Measurements from ENCODE around the gene PIEZO2.

Gene PIEZO2

GRCh38 chr18:11019295-11020105 is 129.9 kb downstream of the PIEZO2 start:
- no peak overlapping the region for H3K27ac ChIP-seq
- no peak for TF ChIP-seq CTCF (conservative IDR thresholded peaks at IDR 0.05)
- no peak for TF ChIP-seq ZFX (IDR thresholded peaks at IDR 0.05)

- no peak overlapping the region for H3K27ac ChIP-seq
- TF ChIP-seq CTCF (conservative IDR thresholded peaks at IDR 0.05) = no peak
- no peak for TF ChIP-seq ZFX (IDR thresholded peaks at IDR 0.05)
These were observed 139.5 kb downstream of the PIEZO2 start for GRCh38 chr18:11009869-11010268.

GRCh38 chr18:11009147-11009546 is 140.2 kb downstream of the PIEZO2 start:
- TF ChIP-seq CTCF (conservative IDR thresholded peaks at IDR 0.05) = no peak
- TF ChIP-seq ZFX (IDR thresholded peaks at IDR 0.05) = no peak
- no peak overlapping the region for H3K27ac ChIP-seq

- H3K27ac ChIP-seq = no peak overlapping the region
- TF ChIP-seq CTCF (conservative IDR thresholded peaks at IDR 0.05) (no peak), ZFX (IDR thresholded peaks at IDR 0.05) (no peak)
These were observed 140.9 kb downstream of the PIEZO2 start for GRCh38 chr18:11008505-11008904.

- no peak overlapping the region for H3K27ac ChIP-seq
- TF ChIP-seq ZFX (IDR thresholded peaks at IDR 0.05) (no peak), CTCF (conservative IDR thresholded peaks at IDR 0.05) (no peak)
These were observed 143.8 kb downstream of the PIEZO2 start for GRCh38 chr18:11005528-11005927.

- TF ChIP-seq CTCF (conservative IDR thresholded peaks at IDR 0.05) (no peak), ZFX (IDR thresholded peaks at IDR 0.05) (no peak)
These were observed 144.4 kb downstream of the PIEZO2 start for GRCh38 chr18:11004951-11005350.

GRCh38 chr18:11004294-11004693 is 145.1 kb downstream of the PIEZO2 start:
- TF ChIP-seq ZFX (IDR thresholded peaks at IDR 0.05) = no peak

More at GRCh38 chr18:11004951-11005350, 144.4 kb downstream of the PIEZO2 start:
- H3K27ac ChIP-seq = no peak overlapping the region

GRCh38 chr18:11002796-11003195 is 146.6 kb downstream of the PIEZO2 start:
- TF ChIP-seq ZFX (IDR thresholded peaks at IDR 0.05) (no peak), CTCF (conservative IDR thresholded peaks at IDR 0.05) (no peak)

More at GRCh38 chr18:11004294-11004693, 145.1 kb downstream of the PIEZO2 start:
- no peak overlapping the region for H3K27ac ChIP-seq

More at GRCh38 chr18:11002796-11003195, 146.6 kb downstream of the PIEZO2 start:
- H3K27ac ChIP-seq = no peak overlapping the region

Data from C4-2B (cell line).